GM19467 (cell line): ENCODE data around the gene RAB40C.

ENCODE experiments used
- ATAC-seq: cut with Tn5 transposase; IDR thresholded peaks from one replicate; pipeline ENCODE4 v1.9.1; 2021; ENCODE audit warnings: mild to moderate bottlenecking, moderate library complexity; ENCODE audit not compliant: unreplicated experiment

The RAB40C gene, protein sequence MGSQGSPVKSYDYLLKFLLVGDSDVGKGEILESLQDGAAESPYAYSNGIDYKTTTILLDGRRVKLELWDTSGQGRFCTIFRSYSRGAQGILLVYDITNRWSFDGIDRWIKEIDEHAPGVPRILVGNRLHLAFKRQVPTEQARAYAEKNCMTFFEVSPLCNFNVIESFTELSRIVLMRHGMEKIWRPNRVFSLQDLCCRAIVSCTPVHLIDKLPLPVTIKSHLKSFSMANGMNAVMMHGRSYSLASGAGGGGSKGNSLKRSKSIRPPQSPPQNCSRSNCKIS

GRCh38 chr16:589658-590187 lies at the start of gene RAB40C:
Gene RAB40C, plus strand, starts transcription at chr16:590066. Its CDS starts 226 bp downstream, at chr16:590292.
- ATAC-seq = peak; percentile 71

DNA sequence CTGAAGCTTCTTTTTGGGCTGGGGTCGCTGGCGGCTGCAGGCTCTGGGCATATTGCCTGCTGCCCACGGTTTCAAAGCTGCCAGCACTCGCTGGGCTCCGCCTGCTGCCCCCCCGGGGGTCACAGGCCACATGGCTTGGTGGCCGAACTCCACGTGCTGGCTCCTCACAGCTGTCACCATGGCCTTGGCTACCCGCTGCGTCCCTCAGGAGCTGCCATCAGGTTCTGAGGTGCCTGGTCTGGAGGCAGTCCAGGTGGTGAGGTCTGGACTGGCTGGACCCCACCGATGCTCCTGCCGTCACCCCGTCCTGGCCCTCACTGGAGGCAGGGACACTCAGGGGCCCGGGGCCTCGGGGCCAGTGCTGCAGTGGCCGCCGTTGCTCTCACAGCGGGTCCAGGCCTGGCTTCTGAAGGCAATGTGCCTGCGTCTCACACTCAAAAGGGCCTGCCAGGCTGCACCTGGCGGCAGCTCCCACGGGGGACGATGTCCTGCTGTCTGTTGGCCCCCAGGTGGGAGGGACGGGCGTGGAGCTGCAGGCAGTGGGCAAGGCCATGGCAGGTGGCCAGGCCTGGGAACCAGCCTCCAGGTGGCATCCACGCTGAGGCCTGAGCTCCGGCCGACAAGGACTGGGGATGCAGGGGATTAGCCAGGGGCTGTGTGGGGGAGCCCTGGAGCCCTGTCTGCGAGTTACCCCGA lies 49.1 kb upstream of the RAB40C start:
- no peak for ATAC-seq

GRCh38 chr16:543301-544164 lies 46.3 kb upstream of the RAB40C start:
- ATAC-seq = no peak

GRCh38 chr16:544517-544916 lies 45.3 kb upstream of the RAB40C start:
- no peak for ATAC-seq

GRCh38 chr16:546909-547770 lies 42.7 kb upstream of the RAB40C start:
- ATAC-seq = no peak

DNA sequence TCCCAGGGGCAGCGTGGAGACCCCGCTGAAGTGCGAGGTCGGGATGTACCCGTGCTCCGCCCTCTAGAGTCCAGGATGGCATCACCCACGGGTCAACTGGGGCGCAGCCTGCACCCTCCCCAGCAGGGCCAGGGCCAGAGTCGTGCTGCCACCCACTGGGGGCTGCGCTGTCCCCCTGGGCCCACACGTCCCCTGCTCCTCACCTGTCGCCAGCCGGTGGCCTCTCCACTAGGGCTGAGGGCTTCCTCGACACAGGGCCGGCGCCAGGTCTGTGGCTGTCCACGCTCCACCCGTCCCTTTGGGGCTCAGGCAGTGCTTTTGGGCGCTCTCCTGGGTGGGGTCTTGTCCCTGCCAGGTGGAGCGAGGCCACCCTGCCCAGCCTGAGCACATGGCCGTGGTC lies 41.3 kb upstream of the RAB40C start:
- ATAC-seq = no peak

GRCh38 chr16:549544-550263 lies 40.2 kb upstream of the RAB40C start:
- ATAC-seq = no peak

- ATAC-seq = no peak
Observed at GRCh38 chr16:551210-551609, 38.7 kb upstream of the RAB40C start.

DNA sequence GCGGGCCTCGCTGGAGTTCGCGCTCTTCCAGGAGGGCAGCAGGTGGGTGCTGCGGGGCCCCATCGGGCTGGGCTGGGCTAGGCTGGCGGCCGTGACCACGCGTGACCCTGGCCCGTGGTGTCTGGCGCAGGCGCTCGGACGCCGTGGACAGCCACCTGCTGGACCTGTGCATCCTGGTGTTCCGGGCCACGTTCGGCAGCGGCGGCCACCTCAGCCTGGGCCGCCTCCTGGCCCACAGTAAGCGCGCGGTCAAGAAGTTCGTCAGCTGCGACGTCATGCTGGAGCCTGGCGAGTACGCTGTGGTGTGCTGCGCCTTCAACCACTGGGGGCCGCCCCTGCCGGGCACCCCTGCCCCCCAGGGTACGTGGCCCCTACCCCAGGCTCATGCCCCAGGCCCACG lies 37.7 kb upstream of the RAB40C start:
- no peak for ATAC-seq

DNA sequence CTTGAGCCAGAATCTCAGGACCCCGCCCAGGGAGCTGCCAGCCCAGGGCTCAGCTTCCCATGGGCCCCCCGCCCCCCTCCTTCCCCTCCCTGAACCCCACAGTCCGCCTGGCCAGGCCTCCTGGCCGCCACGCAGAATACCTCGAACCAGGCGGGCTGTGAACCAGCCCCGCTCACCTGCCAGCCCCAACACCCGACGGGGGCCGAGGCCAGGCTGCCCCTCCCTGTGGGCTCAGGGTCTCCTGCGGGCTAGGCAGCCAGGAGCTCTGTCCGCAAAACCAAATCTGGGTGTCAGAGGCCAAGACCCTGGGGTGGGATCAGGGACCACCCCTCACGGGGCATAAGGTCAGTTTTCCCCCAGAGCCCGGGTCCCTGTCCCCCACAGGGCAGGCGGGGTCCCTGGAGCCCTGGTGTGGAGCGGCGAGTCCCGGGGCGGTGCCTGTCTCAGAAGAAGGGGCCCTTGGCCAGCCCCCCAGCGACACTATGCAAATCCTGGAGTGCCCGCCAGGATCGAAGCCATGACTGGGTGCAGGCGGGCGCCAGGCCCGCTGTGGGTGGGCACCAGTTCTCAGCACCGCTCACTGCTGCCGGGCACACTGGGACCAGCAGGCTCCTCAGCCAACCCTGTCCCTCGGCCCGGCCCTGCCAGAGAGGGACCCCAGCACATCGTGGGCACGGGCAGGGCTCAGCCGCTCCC lies 36.1 kb upstream of the RAB40C start:
- ATAC-seq = no peak

DNA sequence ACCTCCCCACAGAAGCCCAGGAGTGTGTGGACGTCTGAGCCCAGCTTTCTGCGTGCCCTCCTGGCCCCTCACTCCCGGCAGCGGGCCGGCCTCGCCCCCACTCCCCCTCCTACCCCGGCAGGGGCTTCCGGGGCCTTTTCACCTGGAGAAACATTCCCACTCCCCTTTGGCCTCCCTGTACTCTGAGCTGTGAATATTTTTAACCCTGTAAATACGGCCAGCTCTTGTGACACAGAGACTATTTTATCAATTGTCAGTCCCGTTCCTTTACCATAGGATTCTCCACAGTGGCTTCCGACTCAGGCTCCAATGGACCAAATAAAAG lies 35.6 kb upstream of the RAB40C start:
- no peak for ATAC-seq

DNA sequence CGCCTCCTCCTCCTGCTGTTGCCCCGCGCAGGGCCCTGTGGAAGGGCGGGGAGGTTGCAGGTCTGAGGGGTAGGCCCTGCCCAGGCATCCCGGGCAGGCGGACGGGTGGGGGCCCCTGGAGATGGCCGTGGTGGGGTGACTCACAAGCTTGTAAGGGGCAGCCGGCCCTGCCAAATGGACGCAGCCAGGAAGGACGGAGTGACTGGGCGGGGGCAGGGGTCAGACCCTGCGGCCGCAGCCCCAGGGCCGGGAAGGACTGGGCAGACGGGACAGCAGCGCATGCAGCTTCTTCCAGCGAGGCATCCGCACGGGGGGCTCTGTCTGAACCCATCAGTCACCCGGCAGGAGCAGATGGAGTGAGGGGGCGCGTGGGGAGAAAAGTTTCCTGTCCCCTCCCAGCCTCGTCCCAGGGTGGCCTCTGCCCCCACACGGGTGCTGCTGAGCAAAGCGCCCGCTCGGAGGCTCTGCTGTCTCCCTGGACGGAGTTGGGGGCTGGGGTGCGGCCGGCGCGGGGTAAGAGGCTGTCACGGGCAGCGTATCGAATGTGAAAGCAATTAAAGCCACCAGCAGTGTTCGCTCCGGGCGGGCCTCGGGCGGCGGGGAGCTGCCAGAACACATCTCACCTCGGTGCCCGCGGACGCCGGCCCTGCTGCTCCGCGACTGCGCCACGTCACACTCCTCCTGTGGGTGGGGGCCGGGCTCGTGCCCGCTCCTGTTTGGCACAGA lies 35.1 kb upstream of the RAB40C start:
- no peak for ATAC-seq

GRCh38 chr16:555528-556473 lies 34.1 kb upstream of the RAB40C start:
- no peak for ATAC-seq

- no peak for ATAC-seq
Observed at GRCh38 chr16:556474-557173, 33.2 kb upstream of the RAB40C start.

DNA sequence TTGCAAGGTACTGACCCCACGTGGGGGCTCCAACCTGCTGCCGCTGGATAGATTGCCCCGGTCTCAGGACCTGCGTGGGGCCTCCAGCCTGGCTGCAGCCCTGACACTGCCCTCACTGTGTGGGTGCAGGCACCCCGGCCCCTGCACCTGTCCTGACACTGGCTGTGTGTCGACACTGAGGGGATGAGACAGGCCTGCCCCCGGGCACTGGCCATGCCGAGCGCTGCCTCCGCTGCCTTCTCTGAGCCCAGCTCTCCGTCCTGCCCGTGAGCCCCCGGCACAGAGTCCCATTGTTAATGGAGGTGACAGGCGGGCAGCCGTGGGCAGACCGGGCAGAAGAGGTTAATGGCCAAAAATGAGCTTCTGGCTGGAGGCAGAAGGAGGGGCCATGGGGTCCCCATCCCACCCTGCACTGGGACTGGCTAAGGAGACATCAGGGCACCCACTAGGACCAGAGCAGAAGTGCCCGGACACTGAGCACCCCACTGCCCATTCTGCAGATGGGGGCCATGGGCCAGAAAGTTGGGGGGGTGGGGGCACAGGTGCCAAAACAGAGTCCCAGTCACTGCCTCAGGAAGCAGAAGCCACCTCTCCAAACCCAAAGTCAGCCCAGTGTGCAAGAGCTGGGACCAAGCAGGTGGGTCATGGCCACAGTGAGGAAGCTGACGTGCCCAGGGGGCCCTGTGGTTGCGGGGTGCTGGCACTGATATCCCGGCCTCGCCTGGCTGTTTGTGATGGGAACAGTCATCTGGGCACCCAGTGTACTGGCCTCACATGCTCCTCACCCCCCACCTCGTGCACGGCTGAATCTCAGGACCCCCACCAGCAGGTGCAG lies 32.2 kb upstream of the RAB40C start:
- ATAC-seq = no peak
